ENCODE measurements around the gene NUBP2. TPM values are rescaled to one million over a fixed set of nuclear protein-coding genes. Genes with fewer than 3 reads are reported as not detected.

The NUBP2 gene
- polyA plus RNA-seq, 1 of the 3 experiments (the other 2 are of a cell fraction) = 73.2 TPM

DNA sequence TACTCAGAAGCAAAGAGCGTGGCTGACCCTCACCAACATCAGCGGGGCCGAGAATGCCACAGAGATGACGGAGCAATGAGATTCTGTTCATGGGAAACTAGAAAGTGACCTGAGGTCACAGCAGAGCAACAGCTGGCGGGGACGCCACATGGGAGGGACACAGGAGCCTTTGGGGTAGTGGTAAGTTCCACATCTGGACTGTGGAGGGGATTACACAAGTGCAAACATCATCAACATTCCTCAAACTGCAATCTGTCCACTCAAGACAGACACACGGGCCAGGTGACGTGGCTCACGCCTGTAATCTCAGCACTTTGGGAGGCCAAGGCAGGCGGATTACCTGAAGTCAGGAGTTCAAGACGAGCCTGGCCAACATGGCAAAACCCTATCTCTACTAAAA, 32.7 kb downstream of the NUBP2 start (continued):
- TF ChIP-seq SIN3A (IDR thresholded peaks at IDR 0.05; ENCODE audit: borderline replicate concordance, low read depth, low read length) (no peak), TAF1 (IDR thresholded peaks at IDR 0.05; ENCODE audit: borderline replicate concordance, low read depth, low read length) (no peak), SMC3 (IDR thresholded peaks at IDR 0.05; ENCODE audit: low read depth, low read length) (no peak), CHD2 (IDR thresholded peaks at IDR 0.05; ENCODE audit: low read length, partially characterized antibody) (no peak)
- TF ChIP-seq, protein P1, sequence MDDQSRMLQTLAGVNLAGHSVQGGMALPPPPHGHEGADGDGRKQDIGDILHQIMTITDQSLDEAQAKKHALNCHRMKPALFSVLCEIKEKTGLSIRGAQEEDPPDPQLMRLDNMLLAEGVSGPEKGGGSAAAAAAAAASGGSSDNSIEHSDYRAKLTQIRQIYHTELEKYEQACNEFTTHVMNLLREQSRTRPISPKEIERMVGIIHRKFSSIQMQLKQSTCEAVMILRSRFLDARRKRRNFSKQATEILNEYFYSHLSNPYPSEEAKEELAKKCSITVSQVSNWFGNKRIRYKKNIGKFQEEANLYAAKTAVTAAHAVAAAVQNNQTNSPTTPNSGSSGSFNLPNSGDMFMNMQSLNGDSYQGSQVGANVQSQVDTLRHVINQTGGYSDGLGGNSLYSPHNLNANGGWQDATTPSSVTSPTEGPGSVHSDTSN (IDR thresholded peaks at IDR 0.05) = no peak

DNA sequence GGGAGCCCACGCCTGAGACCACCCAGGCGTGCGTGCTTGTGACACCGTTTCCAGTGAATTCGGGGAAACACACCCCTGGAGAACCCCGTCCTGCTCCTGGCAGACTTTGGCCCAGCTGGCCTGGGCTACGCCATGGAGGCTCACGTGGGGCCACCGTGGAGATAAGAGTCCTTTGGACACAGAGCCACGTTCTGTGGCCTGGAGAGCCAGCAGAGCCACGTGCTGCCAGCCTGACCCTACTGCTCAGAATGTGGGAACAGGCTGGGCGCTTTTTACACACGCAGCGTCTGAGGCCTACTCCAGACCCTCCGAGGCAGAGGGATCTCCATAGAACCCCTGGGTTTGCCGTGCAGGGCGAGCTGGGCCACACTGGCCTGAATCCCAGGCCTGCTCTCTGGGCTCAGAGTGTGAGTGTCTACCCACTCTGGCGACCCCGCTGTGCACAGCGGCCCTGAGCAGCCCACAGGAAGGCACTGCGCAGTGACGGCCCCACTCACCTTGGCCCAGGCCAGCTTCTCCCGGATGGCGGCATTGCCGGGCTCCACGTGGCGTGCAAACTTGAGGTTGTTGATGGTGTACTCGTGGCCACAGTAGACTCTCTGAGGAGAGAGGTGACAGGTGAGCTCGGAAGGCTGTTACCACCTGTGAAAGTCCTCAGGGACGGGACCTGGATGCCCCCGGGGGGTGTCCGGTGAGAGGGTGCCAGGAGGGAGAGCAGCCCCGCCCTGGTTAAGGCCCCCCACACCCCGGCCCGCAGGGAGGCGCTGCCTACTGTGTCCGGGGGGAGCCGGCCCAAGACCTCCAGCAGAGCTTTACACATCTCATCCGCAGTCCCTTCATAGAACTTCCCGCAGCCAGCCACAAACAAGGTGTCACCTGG, 33.9 kb downstream of the NUBP2 start:
- no peak overlapping the region for H3K27ac ChIP-seq (ENCODE audit: low read depth in 2 of 2, low read length in 1 of 2)
- H3K36me3 ChIP-seq (replicated peaks in 1 of 2; ENCODE audit: control insufficient read depth in 1 of 2, insufficient read depth in 2 of 2, low read length in 1 of 2) = peaks cover 0 to 14% of the 10 kb centered on the region in 2 experiments
- DNase-seq = no peak
- H4K20me1 ChIP-seq (ENCODE audit: insufficient read depth) = no peaks in the 10 kb centered on the region
- no peak overlapping the region for H2AFZ ChIP-seq (ENCODE audit: low read depth)
- H3K9ac ChIP-seq = no peak overlapping the region
- H3K9me2 ChIP-seq = no peaks in the 10 kb centered on the region
- no peaks in the 10 kb centered on the region for H3K4me1 ChIP-seq (ENCODE audit: control insufficient read depth in 1 of 2, insufficient read depth in 2 of 2, low read depth in 1 of 2, low read length in 1 of 2)
- no peak overlapping the region for H3K4me3 ChIP-seq (ENCODE audit: low read depth in 2 of 2, low read length in 1 of 2)
- peaks cover 4% of the 10 kb centered on the region; the same call in 1 of the 2 replicates for H3K79me2 ChIP-seq (ENCODE audit: insufficient read depth)
- H3F3A ChIP-seq (replicated peaks; ENCODE audit: insufficient read depth) = peaks cover 7% of the 10 kb centered on the region
- H3K27me3 ChIP-seq (ENCODE audit: insufficient read depth) = no peaks in the 10 kb centered on the region
- H3K9me3 ChIP-seq = no peaks in the 10 kb centered on the region
- 91% methylated on average over 31 of the region's 40 CpGs for WGBS (ENCODE audit: low lambda C conversion rate)
- CTCF ChIA-PET = no interaction called here
- POLR2A ChIA-PET = no interaction called here
- H3K4me2 ChIP-seq = no peak overlapping the region
- no peak for TF ChIP-seq ELF1 (IDR thresholded peaks at IDR 0.05)
- no peak for TF ChIP-seq FOSL2 (IDR thresholded peaks at IDR 0.05; ENCODE audit: borderline replicate concordance, low read depth)
- TF ChIP-seq JUND (IDR thresholded peaks at IDR 0.05) = no peak
- TF ChIP-seq EP300 (IDR thresholded peaks at IDR 0.05; ENCODE audit: borderline replicate concordance in 1 of 2, low read depth in 1 of 2, low read length in 1 of 2) = no peak
- no peak for TF ChIP-seq MEF2A (IDR thresholded peaks at IDR 0.05; ENCODE audit: borderline replicate concordance, low read depth)
- TF ChIP-seq, protein P1 (IDR thresholded peaks at IDR 0.05) = no peak
- TF ChIP-seq TCF12 (IDR thresholded peaks at IDR 0.05) = no peak
- TF ChIP-seq, protein P2, sequence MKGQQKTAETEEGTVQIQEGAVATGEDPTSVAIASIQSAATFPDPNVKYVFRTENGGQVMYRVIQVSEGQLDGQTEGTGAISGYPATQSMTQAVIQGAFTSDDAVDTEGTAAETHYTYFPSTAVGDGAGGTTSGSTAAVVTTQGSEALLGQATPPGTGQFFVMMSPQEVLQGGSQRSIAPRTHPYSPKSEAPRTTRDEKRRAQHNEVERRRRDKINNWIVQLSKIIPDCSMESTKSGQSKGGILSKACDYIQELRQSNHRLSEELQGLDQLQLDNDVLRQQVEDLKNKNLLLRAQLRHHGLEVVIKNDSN (IDR thresholded peaks at IDR 0.05; ENCODE audit: borderline replicate concordance, low read depth) = no peak
- TF ChIP-seq GATA2 (CRISPR knock-in tag; IDR thresholded peaks at IDR 0.05) = no peak
- no peak for TF ChIP-seq FOXJ3 (CRISPR knock-in tag; IDR thresholded peaks at IDR 0.05)
- no peak for TF ChIP-seq POLR2AphosphoS5 (IDR thresholded peaks at IDR 0.05; ENCODE audit: low read depth, low read length)
- TF ChIP-seq, protein P3, sequence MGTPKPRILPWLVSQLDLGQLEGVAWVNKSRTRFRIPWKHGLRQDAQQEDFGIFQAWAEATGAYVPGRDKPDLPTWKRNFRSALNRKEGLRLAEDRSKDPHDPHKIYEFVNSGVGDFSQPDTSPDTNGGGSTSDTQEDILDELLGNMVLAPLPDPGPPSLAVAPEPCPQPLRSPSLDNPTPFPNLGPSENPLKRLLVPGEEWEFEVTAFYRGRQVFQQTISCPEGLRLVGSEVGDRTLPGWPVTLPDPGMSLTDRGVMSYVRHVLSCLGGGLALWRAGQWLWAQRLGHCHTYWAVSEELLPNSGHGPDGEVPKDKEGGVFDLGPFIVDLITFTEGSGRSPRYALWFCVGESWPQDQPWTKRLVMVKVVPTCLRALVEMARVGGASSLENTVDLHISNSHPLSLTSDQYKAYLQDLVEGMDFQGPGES (IDR thresholded peaks at IDR 0.05; ENCODE audit: low read depth, low read length) = no peak
- TF ChIP-seq, protein P4, sequence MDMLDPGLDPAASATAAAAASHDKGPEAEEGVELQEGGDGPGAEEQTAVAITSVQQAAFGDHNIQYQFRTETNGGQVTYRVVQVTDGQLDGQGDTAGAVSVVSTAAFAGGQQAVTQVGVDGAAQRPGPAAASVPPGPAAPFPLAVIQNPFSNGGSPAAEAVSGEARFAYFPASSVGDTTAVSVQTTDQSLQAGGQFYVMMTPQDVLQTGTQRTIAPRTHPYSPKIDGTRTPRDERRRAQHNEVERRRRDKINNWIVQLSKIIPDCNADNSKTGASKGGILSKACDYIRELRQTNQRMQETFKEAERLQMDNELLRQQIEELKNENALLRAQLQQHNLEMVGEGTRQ (IDR thresholded peaks at IDR 0.05; ENCODE audit: borderline replicate concordance, low read depth, low read length) = no peak
- TF ChIP-seq NRF1 (IDR thresholded peaks at IDR 0.05; ENCODE audit: low read depth, low read length) = no peak
- TF ChIP-seq, protein P5, sequence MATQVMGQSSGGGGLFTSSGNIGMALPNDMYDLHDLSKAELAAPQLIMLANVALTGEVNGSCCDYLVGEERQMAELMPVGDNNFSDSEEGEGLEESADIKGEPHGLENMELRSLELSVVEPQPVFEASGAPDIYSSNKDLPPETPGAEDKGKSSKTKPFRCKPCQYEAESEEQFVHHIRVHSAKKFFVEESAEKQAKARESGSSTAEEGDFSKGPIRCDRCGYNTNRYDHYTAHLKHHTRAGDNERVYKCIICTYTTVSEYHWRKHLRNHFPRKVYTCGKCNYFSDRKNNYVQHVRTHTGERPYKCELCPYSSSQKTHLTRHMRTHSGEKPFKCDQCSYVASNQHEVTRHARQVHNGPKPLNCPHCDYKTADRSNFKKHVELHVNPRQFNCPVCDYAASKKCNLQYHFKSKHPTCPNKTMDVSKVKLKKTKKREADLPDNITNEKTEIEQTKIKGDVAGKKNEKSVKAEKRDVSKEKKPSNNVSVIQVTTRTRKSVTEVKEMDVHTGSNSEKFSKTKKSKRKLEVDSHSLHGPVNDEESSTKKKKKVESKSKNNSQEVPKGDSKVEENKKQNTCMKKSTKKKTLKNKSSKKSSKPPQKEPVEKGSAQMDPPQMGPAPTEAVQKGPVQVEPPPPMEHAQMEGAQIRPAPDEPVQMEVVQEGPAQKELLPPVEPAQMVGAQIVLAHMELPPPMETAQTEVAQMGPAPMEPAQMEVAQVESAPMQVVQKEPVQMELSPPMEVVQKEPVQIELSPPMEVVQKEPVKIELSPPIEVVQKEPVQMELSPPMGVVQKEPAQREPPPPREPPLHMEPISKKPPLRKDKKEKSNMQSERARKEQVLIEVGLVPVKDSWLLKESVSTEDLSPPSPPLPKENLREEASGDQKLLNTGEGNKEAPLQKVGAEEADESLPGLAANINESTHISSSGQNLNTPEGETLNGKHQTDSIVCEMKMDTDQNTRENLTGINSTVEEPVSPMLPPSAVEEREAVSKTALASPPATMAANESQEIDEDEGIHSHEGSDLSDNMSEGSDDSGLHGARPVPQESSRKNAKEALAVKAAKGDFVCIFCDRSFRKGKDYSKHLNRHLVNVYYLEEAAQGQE (IDR thresholded peaks at IDR 0.05; ENCODE audit: low read depth, low read length) = no peak
- TF ChIP-seq EZH2phosphoT487 (IDR thresholded peaks at IDR 0.05; ENCODE audit: borderline replicate concordance, low read depth) = no peak
- no peak for TF ChIP-seq MXI1 (IDR thresholded peaks at IDR 0.05; ENCODE audit: low read depth, low read length)

Measured in SK-N-SH (cell line).